ENCODE data around the gene NPRL2.

Gene NPRL2

GRCh38 chr3:50303013-50303815 is 47.4 kb downstream of the NPRL2 start, which contains the start of gene HYAL1:
Gene HYAL1 (minus strand): TSS chr3:50303574. CDS start chr3:50302956, 618 bp downstream.
- DNase-seq, result no peak

DNA sequence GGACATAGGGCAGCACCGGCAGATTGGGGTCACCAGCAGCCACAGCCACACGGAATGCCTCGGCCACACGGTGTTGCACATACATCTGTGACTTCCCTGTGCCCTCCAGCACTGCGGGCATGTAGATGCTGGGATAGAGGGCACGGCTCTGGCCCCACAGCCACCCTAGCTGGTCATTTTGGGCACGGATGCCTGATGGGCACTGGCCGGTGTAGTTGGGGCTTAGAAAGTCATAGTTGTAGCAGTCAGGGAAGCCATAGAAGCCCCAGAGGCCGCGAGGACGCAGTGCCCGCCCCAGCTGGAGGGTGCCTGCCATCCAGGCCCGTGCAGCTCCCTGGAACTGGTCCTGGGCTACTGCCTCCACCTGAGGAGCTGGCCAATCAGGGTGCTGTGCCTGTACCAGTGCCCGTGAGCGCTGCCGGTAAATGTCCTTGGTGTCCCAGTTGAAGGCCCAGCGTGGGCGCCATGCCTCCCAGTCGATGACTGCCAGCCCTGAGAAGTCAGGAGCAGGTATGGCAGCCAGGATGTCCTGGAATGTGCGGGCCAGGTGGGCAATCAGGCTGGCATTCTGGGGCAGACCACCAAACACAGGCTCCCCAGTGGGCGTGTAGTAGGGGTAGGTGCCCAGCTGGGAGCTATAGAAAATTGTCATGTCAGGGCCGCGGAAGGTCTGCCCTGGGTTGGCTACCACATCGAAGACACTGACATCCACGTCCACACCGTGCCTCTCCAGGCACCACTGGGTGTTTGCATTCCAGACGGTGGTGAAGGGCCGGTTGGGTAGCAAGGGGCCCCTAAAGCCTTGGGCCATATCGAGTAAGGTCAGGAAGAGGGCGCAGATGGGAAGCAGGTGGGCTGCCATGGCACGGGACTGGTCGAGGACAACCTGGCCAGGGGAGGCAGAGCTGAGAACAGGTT is 48.2 kb downstream of the NPRL2 start:
- no peak for DNase-seq

- no peak for DNase-seq
Observed at GRCh38 chr3:50300681-50301254, 49.8 kb downstream of the NPRL2 start.

GRCh38 chr3:50299929-50300680 is 50.5 kb downstream of the NPRL2 start:
- DNase-seq, result peak; percentile 36

- no peak for DNase-seq
Observed at GRCh38 chr3:50299638-50299928, 51.0 kb downstream of the NPRL2 start.

DNA sequence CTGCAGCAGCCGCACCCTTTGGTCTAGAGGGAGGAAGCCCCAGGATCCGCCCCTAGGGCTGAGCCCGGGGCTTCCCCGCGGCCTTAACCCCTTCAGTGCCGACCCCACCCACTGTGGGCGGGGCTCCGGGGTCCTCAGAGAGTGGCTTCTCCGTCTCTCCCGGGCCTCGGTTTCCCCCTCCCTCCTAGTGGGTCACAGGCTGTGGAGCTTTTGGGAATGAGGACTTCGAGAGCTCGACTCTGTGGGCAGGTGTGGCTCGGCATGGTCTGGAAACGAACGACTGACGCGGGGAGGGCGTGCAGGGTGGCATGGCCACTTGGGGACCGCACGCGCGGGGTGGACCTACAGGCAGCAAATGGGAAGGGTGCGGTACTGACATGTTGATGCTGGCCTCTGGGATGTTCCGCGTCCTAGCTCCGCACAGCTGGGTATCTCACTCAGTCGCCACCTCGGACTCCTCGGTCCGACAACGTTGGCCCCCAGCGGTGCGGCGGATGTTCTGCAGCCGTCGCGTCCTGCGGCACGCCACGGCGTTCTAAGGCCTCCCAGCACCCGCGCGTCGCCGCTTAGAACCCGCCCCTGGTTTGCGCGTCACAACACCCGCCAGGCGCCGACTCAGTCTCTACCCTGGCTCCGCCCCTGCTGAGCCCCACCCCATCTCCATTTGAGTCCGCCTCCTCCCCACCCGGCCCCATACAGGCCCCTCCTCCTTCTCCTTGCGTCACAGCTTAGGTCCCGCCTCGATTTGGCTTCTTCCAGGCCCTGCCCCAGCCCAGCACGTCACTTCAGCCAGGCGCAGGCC is 51.5 kb downstream of the NPRL2 start, which contains the start of the genes HYAL3 and NAA80:
Gene HYAL3, minus strand, starts transcription at position 570 of the 802 bp plus-strand sequence. CDS start 3,803 bp downstream, outside the sequence.
Gene NAA80, minus strand, starts transcription at position 570 of the 802 bp plus-strand sequence. CDS start 1,942 bp downstream, outside the sequence.
- DNase-seq, result peak; percentile 100

DNA sequence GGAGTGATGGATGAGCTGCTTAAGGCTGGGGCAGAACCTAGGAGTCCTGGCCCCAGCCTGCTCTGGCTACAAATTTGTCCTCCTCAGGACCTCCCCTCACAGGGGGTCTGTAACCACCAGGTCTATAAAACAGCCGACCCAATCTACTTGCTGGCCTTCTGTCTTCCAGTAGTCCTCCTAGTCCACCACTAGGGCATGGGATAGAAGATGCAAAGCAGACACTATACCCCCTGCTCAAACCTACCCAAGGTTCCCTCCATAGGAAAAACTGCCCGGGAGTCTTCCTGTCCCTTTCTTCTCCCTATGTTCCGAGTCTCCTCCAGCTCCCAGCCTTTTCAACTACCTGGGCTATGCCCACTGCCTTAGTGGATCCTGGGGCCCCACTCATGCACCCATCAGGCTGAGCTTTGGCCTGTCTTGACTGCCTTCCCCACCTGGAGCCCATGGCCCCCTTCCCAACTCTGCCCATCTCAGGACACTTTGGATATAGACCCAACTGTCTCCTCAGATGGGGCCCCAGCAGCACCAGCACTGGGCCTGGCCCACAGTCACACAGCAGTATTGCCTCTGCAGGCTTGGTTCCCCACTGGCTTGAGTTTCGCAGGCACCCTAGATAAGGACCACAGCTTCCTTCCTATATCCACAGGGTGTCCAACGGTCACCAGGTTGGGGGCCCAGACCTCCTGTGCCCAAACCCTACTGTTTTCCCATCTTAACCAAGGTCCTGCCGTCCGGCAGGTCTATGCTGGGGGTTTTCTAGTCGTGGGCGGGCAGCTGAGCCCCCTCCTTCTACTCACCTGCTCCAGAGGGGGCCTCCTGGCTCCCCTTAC is 52.5 kb downstream of the NPRL2 start:
- DNase-seq, result no peak

- DNase-seq, result no peak
Observed at GRCh38 chr3:50297384-50297775, 53.2 kb downstream of the NPRL2 start.
